ENCODE measurements around the gene ANP32D.
"Not testable (repeated sequence)": the region's sequence is repeated elsewhere in the genome, so short reads cannot be mapped to it uniquely, and the experiment has no call there.

GRCh38 chr12:48500281-48500680 lies 27.9 kb downstream of the ANP32D start:
- not testable (repeated sequence) for TF ChIP-seq CTCF, POLR2AphosphoS5, EP300 (IDR thresholded peaks at IDR 0.05)

Data from gastroesophageal sphincter (tissue), 3 donors.